GM23338 (cell line): ENCODE results near the gene ZNF579. TPM values are rescaled to one million over a fixed set of nuclear protein-coding genes. Genes with fewer than 3 reads are reported as not detected.

Source experiments
- ATAC-seq: fragments of 200-7000 bp; cut with Tn5 transposase; 3 replicates; pipeline ENCODE4 v1.9.1; 2020
- DNase-seq: peaks from one replicate; pipeline ENCODE4 v3.0.0-alpha.2; 2015; ENCODE audit warnings: low spot score
- H2AFZ ChIP-seq: fragments of 200-600 bp; sonication (generic); 2 replicates; pipeline ENCODE4 v1.8.0; 2016; ENCODE audit warnings: antibody characterized with exemption, mild to moderate bottlenecking, moderate library complexity
- H3F3A ChIP-seq: fragments of 200-600 bp; sonication (generic); replicated peaks from 2 replicates; pipeline ENCODE4 v1.8.0; 2017; ENCODE audit warnings: antibody characterized with exemption, mixed run types, low read depth
- H3K27ac ChIP-seq: fragments of 200-600 bp; sonication (generic); 2 replicates; pipeline ENCODE4 v1.6.1; 2016; ENCODE audit warnings: low read depth
- H3K27me3 ChIP-seq: fragments of 200-600 bp; sonication (generic); 2 replicates; pipeline ENCODE4 v1.8.0; 2016; ENCODE audit warnings: mild to moderate bottlenecking, mixed run types, moderate library complexity; ENCODE audit not compliant: insufficient read depth
- H3K36me3 ChIP-seq: fragments of 200-600 bp; sonication (generic); 2 replicates; pipeline ENCODE4 v1.8.0; 2016; ENCODE audit warnings: mild to moderate bottlenecking; ENCODE audit not compliant: insufficient read depth
- H3K4me1 ChIP-seq: fragments of 200-600 bp; sonication (generic); 2 replicates; pipeline ENCODE4 v1.8.0; 2016; ENCODE audit warnings: mild to moderate bottlenecking, moderate library complexity; ENCODE audit not compliant: insufficient read depth
- H3K4me2 ChIP-seq: fragments of 200-600 bp; sonication (generic); 2 replicates; pipeline ENCODE4 v1.7.1; 2017; ENCODE audit warnings: mixed run types
- H3K4me3 ChIP-seq: fragments of 200-600 bp; sonication (generic); 2 replicates; pipeline ENCODE4 v1.6.1; 2016; ENCODE audit warnings: mixed run types
- H3K79me2 ChIP-seq: fragments of 200-600 bp; sonication (generic); replicated peaks from 2 replicates; pipeline ENCODE4 v1.8.0; 2017; ENCODE audit warnings: mild to moderate bottlenecking; ENCODE audit not compliant: insufficient read depth
- H3K9me2 ChIP-seq: fragments of 200-600 bp; sonication (generic); 2 replicates; pipeline ENCODE4 v1.8.0; 2017; ENCODE audit not compliant: insufficient read depth
- H4K20me1 ChIP-seq: fragments of 200-600 bp; sonication (generic); replicated peaks from 2 replicates; pipeline ENCODE4 v1.8.0; 2017; ENCODE audit warnings: mild to moderate bottlenecking; ENCODE audit not compliant: insufficient read depth
- H3K27ac Mint-ChIP-seq: 2 replicates; pipeline ENCODE4 v1.8.0; 2020; ENCODE audit warnings: inconsistent platforms, mild to moderate bottlenecking, moderate library complexity, mixed read lengths
- H3K27me3 Mint-ChIP-seq: 3 replicates; pipeline ENCODE4 v1.8.0; 2022; ENCODE audit warnings: low read depth, mild to moderate bottlenecking, moderate library complexity, mixed read lengths, inconsistent platforms; ENCODE audit not compliant: insufficient read depth, poor library complexity
- H3K36me3 Mint-ChIP-seq: 3 replicates; pipeline ENCODE4 v1.8.0; 2021; ENCODE audit warnings: low read depth, mild to moderate bottlenecking, inconsistent platforms, moderate library complexity, mixed read lengths
- H3K4me1 Mint-ChIP-seq: 3 replicates; pipeline ENCODE4 v1.8.0; 2020; ENCODE audit warnings: mild to moderate bottlenecking, inconsistent platforms, mixed read lengths
- H3K4me3 Mint-ChIP-seq: 3 replicates; pipeline ENCODE4 v1.8.0; 2021; ENCODE audit warnings: moderate library complexity, mild to moderate bottlenecking, inconsistent platforms, mixed read lengths
- H3K9me3 Mint-ChIP-seq: 3 replicates; pipeline ENCODE4 v1.8.0; 2020; ENCODE audit warnings: moderate library complexity, mild to moderate bottlenecking, inconsistent platforms, mixed read lengths
- CREB1 ChIP-seq: fragments of 250-450 bp; sonication (Bioruptor Pico); IDR thresholded peaks from 2 replicates; pipeline ENCODE4 v1.5.0; 2020; ENCODE audit warnings: low read depth, mild to moderate bottlenecking, moderate library complexity
- ETS1 ChIP-seq: IDR thresholded peaks from 2 replicates; pipeline ENCODE4 v1.6.1; 2016; ENCODE audit warnings: antibody characterized with exemption
- EZH2 ChIP-seq: fragments of 200-600 bp; sonication (generic); IDR thresholded peaks from one replicate; pipeline ENCODE4 v1.8.0; 2017; ENCODE audit warnings: antibody characterized with exemption, mild to moderate bottlenecking, low read depth; ENCODE audit not compliant: unreplicated experiment
- EZH2phosphoT487 ChIP-seq: fragments of 200-600 bp; sonication (generic); IDR thresholded peaks from one replicate; pipeline ENCODE4 v1.8.1; 2018; ENCODE audit warnings: antibody characterized with exemption; ENCODE audit not compliant: unreplicated experiment
- JUNB ChIP-seq: IDR thresholded peaks from one replicate; pipeline ENCODE4 v1.6.1; 2016; ENCODE audit warnings: antibody characterized with exemption; ENCODE audit not compliant: unreplicated experiment
- NANOG ChIP-seq: IDR thresholded peaks from 2 replicates; pipeline ENCODE4 v1.6.1; 2016; ENCODE audit warnings: antibody characterized with exemption, borderline replicate concordance
- POLR2AphosphoS5 ChIP-seq: IDR thresholded peaks from 2 replicates; pipeline ENCODE4 v1.6.1; 2016; ENCODE audit warnings: antibody characterized with exemption, low read depth
- REST ChIP-seq: IDR thresholded peaks from one replicate; pipeline ENCODE4 v1.6.1; 2018; ENCODE audit warnings: antibody characterized with exemption; ENCODE audit not compliant: unreplicated experiment
- STAT1 ChIP-seq: IDR thresholded peaks from one replicate; pipeline ENCODE4 v1.6.1; 2016; ENCODE audit warnings: antibody characterized with exemption; ENCODE audit not compliant: unreplicated experiment
- ZNF114 ChIP-seq: fragments of 250-450 bp; sonication (Bioruptor Pico); IDR thresholded peaks from 2 replicates; pipeline ENCODE4 v1.5.0; 2020; ENCODE audit warnings: mild to moderate bottlenecking, moderate library complexity
- ZNF331 ChIP-seq: fragments of 250-450 bp; sonication (Bioruptor Pico); IDR thresholded peaks from 2 replicates; pipeline ENCODE4 v1.5.0; 2020; ENCODE audit warnings: low read depth, mild to moderate bottlenecking, moderate library complexity
- ZNF462 ChIP-seq: fragments of 250-450 bp; sonication (Bioruptor Pico); IDR thresholded peaks from 2 replicates; pipeline ENCODE4 v1.5.0; 2020; ENCODE audit warnings: mild to moderate bottlenecking, moderate library complexity
- polyA plus RNA-seq: library from polyadenylated mRNA; unstranded; fragments of >200 nt; fragmentation: Nextera tagmentation; extraction: Ambion mirVana; gene quantifications from 2 replicates; pipeline ENCODE4 v1.2.1, GENCODE V29; 2016
- total RNA-seq: library from RNA; depleted of rRNA; stranded (reverse); fragments of >200 nt; shearing (Covaris generic); gene quantifications from 2 replicates; pipeline ENCODE4 v1.2.3, GENCODE V29; 2014
- TF ChIP-seq, protein P1 (sequence below), 2 experiments: fragments of 200-600 bp in 1 of 2; sonication (generic) in 1 of 2; conservative IDR thresholded peaks; 2 replicates each; pipeline versions ENCODE4 v1.5.1 to v1.6.1; 2016 to 2017; ENCODE audit warnings: antibody characterized with exemption in 2 of 2, low read depth in 2 of 2, mild to moderate bottlenecking in 2 of 2, moderate library complexity in 1 of 2

ZNF579 gene
- total and polyA plus RNA-seq, 2 experiments from 2014 or later = 7.3 to 12.2 TPM

GRCh38 chr19:55554302-55554701 is 26.3 kb downstream of the ZNF579 start:
- no peak overlapping the region for H2AFZ ChIP-seq
- DNase-seq = no peak
- no peak overlapping the region for H3K4me3 ChIP-seq
- H4K20me1 ChIP-seq = no peaks in the 10 kb centered on the region
- H3K4me1 ChIP-seq = peaks cover 17% of the 10 kb centered on the region
- Mint-ChIP-seq H3K9me3 (no peaks in the 10 kb centered on the region), H3K4me1 (peaks cover 34% of the 10 kb centered on the region), H3K4me3 (no peak overlapping the region), H3K36me3 (no peaks in the 10 kb centered on the region), H3K27ac (no peak overlapping the region), H3K27me3 (peaks cover 21% of the 10 kb centered on the region)
- no peak overlapping the region for H3K4me2 ChIP-seq
- no peaks in the 10 kb centered on the region for H3K36me3 ChIP-seq
- H3K27me3 ChIP-seq = no peaks in the 10 kb centered on the region
- H3K27ac ChIP-seq = no peak overlapping the region
- H3K9me2 ChIP-seq = no peaks in the 10 kb centered on the region
- H3K79me2 ChIP-seq = no peaks in the 10 kb centered on the region
- H3F3A ChIP-seq = no peaks in the 10 kb centered on the region; the same call in 1 of the 2 replicates
- ATAC-seq = no peak
- TF ChIP-seq POLR2AphosphoS5 (no peak), EZH2 (no peak), ETS1 (no peak), EZH2phosphoT487 (no peak), STAT1 (no peak), ZNF462 (CRISPR knock-in tag) (no peak), REST (no peak), NANOG (no peak), CREB1 (CRISPR knock-in tag) (no peak), ZNF114 (CRISPR knock-in tag) (no peak), JUNB (no peak), ZNF331 (CRISPR knock-in tag) (no peak)
- TF ChIP-seq, protein P1, sequence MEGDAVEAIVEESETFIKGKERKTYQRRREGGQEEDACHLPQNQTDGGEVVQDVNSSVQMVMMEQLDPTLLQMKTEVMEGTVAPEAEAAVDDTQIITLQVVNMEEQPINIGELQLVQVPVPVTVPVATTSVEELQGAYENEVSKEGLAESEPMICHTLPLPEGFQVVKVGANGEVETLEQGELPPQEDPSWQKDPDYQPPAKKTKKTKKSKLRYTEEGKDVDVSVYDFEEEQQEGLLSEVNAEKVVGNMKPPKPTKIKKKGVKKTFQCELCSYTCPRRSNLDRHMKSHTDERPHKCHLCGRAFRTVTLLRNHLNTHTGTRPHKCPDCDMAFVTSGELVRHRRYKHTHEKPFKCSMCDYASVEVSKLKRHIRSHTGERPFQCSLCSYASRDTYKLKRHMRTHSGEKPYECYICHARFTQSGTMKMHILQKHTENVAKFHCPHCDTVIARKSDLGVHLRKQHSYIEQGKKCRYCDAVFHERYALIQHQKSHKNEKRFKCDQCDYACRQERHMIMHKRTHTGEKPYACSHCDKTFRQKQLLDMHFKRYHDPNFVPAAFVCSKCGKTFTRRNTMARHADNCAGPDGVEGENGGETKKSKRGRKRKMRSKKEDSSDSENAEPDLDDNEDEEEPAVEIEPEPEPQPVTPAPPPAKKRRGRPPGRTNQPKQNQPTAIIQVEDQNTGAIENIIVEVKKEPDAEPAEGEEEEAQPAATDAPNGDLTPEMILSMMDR (conservative IDR thresholded peaks at IDR 0.05; ENCODE audit: low read depth in 2 of 2) = no peak
